Hepatocyte (in vitro differentiated cells): ENCODE data around the gene EPHA6.

ENCODE experiments used
- CTCF ChIP-seq: fragments of 200-600 bp; sonication (generic); IDR thresholded peaks from 2 replicates; pipeline ENCODE4 v1.5.1; 2016; ENCODE audit warnings: antibody characterized with exemption, mild to moderate bottlenecking; ENCODE audit not compliant: poor library complexity
- EZH2 ChIP-seq: fragments of 200-600 bp; sonication (generic); IDR thresholded peaks from 2 replicates; pipeline ENCODE4 v1.6.1; 2016; ENCODE audit warnings: antibody characterized with exemption, mild to moderate bottlenecking, borderline replicate concordance
- EZH2phosphoT487 ChIP-seq: fragments of 200-600 bp; sonication (generic); IDR thresholded peaks from one replicate; pipeline ENCODE4 v1.6.1; 2018; ENCODE audit warnings: antibody characterized with exemption, mild to moderate bottlenecking, low read depth, moderate library complexity; ENCODE audit not compliant: unreplicated experiment, severe bottlenecking

GRCh38 chr3:96986241-96986640 is 171.8 kb downstream of the EPHA6 start:
- no peak for TF ChIP-seq EZH2phosphoT487
- no peak for TF ChIP-seq CTCF
- TF ChIP-seq EZH2: no peak
